IPS DF 4.7 (cell line): ENCODE measurements around the gene RXFP3.
"Not testable (repeated sequence)": the region's sequence is repeated elsewhere in the genome, so short reads cannot be mapped to it uniquely, and the experiment has no call there.

ENCODE experiments used
- DNase-seq: peaks from one replicate; pipeline ENCODE4 v3.0.0-alpha.2; 2013; ENCODE audit warnings: low spot score; ENCODE audit errors: extremely low read depth

Gene RXFP3, protein sequence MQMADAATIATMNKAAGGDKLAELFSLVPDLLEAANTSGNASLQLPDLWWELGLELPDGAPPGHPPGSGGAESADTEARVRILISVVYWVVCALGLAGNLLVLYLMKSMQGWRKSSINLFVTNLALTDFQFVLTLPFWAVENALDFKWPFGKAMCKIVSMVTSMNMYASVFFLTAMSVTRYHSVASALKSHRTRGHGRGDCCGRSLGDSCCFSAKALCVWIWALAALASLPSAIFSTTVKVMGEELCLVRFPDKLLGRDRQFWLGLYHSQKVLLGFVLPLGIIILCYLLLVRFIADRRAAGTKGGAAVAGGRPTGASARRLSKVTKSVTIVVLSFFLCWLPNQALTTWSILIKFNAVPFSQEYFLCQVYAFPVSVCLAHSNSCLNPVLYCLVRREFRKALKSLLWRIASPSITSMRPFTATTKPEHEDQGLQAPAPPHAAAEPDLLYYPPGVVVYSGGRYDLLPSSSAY

GRCh38 chr5:33936381-33937016 is at the start of gene RXFP3:
RXFP3 (plus strand) TSS chr5:33936386; CDS start chr5:33936741, 355 bp downstream.
- no peak for DNase-seq

GRCh38 chr5:33887268-33887667 is 48.9 kb upstream of the RXFP3 start:
- DNase-seq, result no peak

DNA sequence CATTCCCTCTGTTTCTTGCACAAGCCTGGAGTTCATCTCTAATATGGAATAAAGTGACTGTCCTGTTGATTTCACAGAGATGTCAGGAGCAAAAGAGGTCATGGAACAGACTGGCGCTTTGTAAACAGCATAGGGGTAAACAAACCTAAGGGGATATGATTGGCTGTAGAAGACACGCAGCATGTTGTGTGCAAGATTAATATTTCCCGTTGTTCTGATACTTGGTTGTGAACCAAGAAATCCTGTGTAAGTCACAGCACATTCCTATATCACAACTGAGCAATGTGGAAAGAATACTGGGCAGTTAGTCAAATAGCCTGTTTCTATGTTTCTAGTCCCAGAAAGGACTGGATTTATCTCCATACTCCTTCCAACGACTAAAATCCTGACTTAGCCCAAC is 47.6 kb upstream of the RXFP3 start:
- DNase-seq, result no peak

DNA sequence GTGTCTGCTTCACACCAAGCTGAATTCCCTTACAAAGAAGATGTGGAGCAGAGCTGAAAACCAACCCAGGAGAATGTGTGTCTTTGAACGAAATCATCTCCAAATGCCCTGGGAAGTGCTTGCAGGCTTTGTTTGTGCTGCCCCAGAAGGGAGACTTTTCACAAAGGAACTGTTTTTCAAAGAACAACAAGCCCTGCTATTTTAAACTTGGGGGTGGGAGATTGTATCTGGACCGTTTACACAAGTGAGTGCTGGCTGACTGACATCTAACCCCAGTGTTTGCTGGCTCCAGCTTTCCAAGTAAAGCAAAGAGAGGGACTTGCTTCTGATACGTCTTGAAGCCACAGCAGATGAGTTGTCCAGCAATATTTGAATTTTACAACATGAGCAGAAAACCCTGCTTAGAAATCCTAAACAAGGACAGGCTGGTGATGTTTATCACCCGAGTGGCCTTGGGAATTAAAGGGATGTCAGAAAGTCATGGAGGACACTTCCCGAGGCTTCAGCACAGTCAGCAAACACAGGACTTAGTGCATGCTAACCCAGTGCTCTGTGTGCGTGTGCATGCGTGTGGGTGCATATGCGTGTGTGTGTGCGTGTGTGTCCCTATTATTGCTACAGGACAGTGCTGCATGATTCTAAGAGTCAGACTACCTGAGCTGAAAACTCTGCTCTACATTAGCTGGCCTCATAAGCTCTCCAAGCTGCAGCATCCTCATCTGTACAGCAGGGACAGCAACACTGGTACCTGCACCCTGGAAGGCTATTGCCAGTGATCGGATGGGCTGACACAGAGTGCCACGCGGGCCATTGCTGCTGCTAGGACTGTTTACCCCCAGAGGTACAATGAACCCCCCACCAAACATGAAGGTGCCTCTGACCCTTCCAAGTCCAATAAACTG is 45.8 kb upstream of the RXFP3 start:
- no peak for DNase-seq

DNA sequence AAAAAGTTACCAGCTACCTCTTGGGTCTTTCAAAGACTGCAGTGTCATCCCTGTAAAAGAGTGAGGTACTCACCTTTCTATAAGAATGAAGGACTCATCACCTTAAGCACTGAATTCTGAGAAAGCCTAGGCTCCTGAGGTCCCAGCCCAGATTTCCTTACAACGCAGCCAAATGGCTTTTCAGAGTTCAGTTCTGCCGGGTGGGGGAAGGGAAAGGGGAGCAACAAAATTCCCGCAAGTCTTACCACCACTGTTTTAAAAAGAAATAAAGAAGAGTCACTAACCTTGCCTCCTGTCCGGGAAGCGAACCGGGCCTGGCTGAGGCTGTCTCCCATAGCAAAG is 44.8 kb upstream of the RXFP3 start:
- no peak for DNase-seq

- DNase-seq, result no peak
These were observed 44.2 kb upstream of the RXFP3 start, which contains the start of gene ADAMTS12 for GRCh38 chr5:33891788-33892619. ADAMTS12 (minus strand) TSS chr5:33891990; CDS start chr5:33891856, 134 bp downstream.

DNA sequence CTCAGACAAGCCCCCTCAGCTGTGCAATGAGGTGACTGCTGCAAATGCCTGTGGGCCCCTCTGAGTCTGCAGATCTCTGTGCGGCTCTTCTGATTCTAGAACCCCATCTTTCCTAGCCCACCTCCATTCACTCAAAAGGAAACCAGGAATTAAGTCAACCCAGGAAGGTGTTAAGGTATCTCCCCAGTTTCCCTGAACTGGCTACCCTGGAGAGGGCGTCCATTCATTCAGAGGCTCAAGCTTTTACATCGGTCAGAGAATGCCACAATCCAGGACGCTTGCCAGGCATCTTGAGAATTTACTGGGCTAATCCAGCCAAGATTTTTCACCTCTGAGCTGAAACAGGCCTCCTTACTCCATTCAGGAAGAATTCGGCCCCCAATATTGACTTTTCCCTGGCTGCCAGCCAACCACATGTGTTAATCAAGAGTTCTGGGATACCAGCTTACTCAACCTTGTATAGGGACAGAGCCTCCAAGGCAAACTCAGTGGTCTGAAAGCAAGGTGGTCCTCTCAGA is 43.5 kb upstream of the RXFP3 start:
- DNase-seq, result no peak

DNA sequence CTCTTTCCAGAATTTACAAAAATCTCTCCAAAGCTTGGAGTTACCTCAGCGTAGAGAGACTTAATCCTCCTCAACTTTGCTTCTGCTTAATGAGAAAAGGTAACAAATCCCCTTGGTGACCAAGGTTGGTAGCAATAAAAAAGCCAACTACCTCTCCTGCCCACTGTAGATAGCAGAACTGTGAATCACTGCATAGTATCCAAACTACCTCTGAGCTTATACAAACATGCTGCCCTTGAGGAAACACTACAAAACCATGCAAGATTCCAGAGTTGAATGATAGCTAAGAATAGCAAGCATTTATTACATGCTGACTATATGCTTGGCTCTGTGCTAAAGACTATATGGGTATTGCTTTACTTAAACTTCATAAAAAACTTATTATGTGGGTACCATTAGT is 41.6 kb upstream of the RXFP3 start:
- no peak for DNase-seq

- DNase-seq, result no peak
These were observed 35.0 kb upstream of the RXFP3 start for GRCh38 chr5:33901156-33901555.

GRCh38 chr5:33903118-33903517 is 33.1 kb upstream of the RXFP3 start:
- no peak for DNase-seq

DNA sequence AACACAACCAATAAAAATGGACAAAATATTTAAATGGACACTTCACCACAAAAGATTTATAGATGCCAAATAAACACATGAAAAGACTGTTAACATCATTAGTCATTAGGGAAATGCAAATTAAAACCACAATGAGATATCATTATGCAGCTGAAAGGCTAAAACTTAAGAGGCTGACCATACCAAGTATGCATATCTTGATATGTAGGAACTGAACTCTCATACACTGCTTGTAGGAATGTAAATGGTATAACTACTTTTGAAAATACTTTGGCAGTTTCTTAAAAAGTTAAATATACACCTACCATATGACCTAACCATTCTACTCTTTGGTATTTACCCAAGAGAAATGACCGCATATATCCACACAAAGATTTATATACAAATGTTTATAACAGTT is 30.8 kb upstream of the RXFP3 start:
- no peak for DNase-seq

DNA sequence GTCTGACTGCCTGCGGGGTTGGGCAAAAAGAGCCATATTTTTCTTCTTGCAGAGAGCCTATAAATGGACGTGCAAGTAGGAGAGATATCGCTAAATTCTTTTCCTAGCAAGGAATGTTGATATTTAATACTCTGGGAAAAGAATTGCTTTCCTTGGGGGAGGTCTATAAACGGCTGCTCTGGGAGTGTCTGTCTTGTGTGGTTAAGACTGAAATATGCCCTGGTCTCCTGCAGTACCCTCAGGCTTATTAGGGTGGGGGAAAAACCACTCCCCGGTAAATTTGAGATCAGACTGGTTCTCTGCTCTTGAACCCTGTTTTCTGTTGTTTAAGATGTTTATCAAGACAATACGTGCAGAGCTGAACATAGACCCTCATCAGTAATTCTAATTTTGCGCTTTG is 29.9 kb upstream of the RXFP3 start:
- not testable (repeated sequence) for DNase-seq

- DNase-seq, result not testable (repeated sequence)
These were observed 21.3 kb upstream of the RXFP3 start for GRCh38 chr5:33914844-33915243.

DNA sequence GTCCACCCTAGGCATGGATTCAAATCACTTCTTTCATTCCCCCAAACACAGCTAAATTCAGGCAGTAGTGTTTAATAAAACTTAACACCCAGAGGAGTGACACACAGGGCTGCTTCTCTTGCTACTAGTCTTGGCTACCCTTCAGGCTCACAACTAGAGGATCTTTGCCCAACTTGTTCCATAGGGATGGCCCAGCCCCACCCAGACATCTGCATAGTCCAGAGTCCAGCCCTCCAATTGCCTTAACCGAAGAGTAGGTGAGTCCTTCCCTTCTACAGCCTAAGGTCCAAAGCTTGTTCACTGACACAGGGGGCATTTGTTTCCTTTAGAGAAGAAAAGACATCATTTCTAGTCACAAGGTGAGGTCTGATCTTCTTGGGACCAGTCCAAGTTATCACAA is 15.2 kb upstream of the RXFP3 start:
- no peak for DNase-seq

GRCh38 chr5:33925278-33925677 is 10.9 kb upstream of the RXFP3 start:
- no peak for DNase-seq

- DNase-seq, result no peak
These were observed 8.5 kb upstream of the RXFP3 start for GRCh38 chr5:33927685-33928084.

- DNase-seq, result no peak
These were observed 7.9 kb upstream of the RXFP3 start for GRCh38 chr5:33928283-33928682.

- no peak for DNase-seq
These were observed 6.1 kb upstream of the RXFP3 start for GRCh38 chr5:33929925-33930690.

- no peak for DNase-seq
These were observed 5.0 kb upstream of the RXFP3 start for GRCh38 chr5:33931136-33931535.

DNA sequence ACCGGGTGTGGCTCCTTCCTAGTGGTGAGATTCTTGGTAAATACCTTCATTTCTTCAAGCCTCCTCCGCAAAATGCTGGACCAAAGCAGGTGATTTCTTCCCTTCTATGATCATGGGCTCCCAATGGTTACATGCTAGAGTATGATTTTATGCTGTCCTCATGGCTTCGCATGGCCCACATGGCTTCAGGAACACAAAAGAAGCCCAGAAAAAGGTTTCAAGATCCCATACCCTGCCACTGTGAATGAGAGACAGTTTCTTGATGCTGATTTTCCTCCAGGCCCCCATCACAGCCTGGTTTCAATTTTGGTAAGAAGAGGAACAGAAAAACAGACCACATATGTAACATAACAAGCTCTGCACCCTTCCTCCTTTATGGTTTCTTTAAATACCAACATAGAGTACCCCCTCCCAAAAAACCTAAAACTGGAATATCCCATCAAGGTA is 2.4 kb upstream of the RXFP3 start:
- DNase-seq, result no peak
